Neural cell (in vitro differentiated cells): Measurements from ENCODE around the gene TAS2R41. TPM values are rescaled to one million over a fixed set of nuclear protein-coding genes. Genes with fewer than 3 reads are reported as not detected.

ENCODE experiments used
- H2AFZ ChIP-seq: fragments of 200-600, 300-800 bp; sonication (generic), shearing (Covaris generic); 2 replicates; pipeline ENCODE4 v1.6.0; 2014; ENCODE audit warnings: low read depth, mild to moderate bottlenecking, antibody characterized with exemption, low read length, moderate library complexity
- H3F3A ChIP-seq: fragments of 200-600 bp; shearing (Covaris generic); 2 replicates; pipeline ENCODE4 v1.6.1; 2016; ENCODE audit warnings: mild to moderate bottlenecking, moderate library complexity, mixed read lengths, antibody characterized with exemption, low read length; ENCODE audit not compliant: insufficient read depth, poor library complexity, severe bottlenecking
- H3K27ac ChIP-seq: fragments of 200-600, 300-800 bp; sonication (generic), shearing (Covaris generic); 2 replicates; pipeline ENCODE4 v1.5.1; 2014; ENCODE audit warnings: mild to moderate bottlenecking, low read length, moderate library complexity
- H3K27me3 ChIP-seq: fragments of 300-800, 200-600 bp; sonication (generic), shearing (Covaris generic); 2 replicates; pipeline ENCODE4 v1.6.0; 2014; ENCODE audit warnings: mild to moderate bottlenecking, low read depth, low read length, moderate library complexity; ENCODE audit not compliant: insufficient read depth
- H3K36me3 ChIP-seq: fragments of 300-800, 200-600 bp; sonication (generic), shearing (Covaris generic); 2 replicates; pipeline ENCODE4 v1.5.1; 2014; ENCODE audit warnings: mild to moderate bottlenecking, antibody characterized with exemption, low read length, moderate library complexity; ENCODE audit not compliant: insufficient read depth
- H3K4me2 ChIP-seq: fragments of 300-800, 200-600 bp; sonication (generic), shearing (Covaris generic); 2 replicates; pipeline ENCODE4 v1.6.0; 2014; ENCODE audit warnings: mild to moderate bottlenecking, low read length
- H3K4me3 ChIP-seq: fragments of 300-800, 200-600 bp; sonication (generic), shearing (Covaris generic); 2 replicates; pipeline ENCODE4 v1.5.1; 2014; ENCODE audit warnings: mild to moderate bottlenecking, low read length, moderate library complexity
- H3K79me2 ChIP-seq: fragments of 200-600 bp; shearing (Covaris generic); replicated peaks from 2 replicates; pipeline ENCODE4 v1.6.0; 2014; ENCODE audit warnings: mild to moderate bottlenecking, low read length, moderate library complexity; ENCODE audit not compliant: insufficient read depth
- H3K9ac ChIP-seq: fragments of 300-800, 200-600 bp; sonication (generic), shearing (Covaris generic); 2 replicates; pipeline ENCODE4 v1.6.1; 2016; ENCODE audit warnings: mild to moderate bottlenecking, low read length, mixed read lengths
- H3K9me2 ChIP-seq: fragments of 200-600 bp; shearing (Covaris generic); 2 replicates; pipeline ENCODE4 v1.6.1; 2016; ENCODE audit warnings: mild to moderate bottlenecking, low read length, mixed read lengths; ENCODE audit not compliant: insufficient read depth
- H3K9me3 ChIP-seq: fragments of 200-600, 300-800 bp; sonication (generic), shearing (Covaris generic); 2 replicates; pipeline ENCODE4 v1.6.1; 2016; ENCODE audit warnings: mild to moderate bottlenecking, mixed run types, low read length, moderate library complexity, mixed read lengths
- H4K20me1 ChIP-seq: fragments of 200-600 bp; shearing (Covaris generic); 2 replicates; pipeline ENCODE4 v1.6.1; 2016; ENCODE audit warnings: mild to moderate bottlenecking, mixed run types; ENCODE audit not compliant: insufficient read depth
- CTCF ChIP-seq: fragments of 450-650 bp; IDR thresholded peaks from 2 replicates; pipeline ENCODE4 v1.5.1; 2014; ENCODE audit warnings: antibody characterized with exemption, mild to moderate bottlenecking, moderate library complexity; ENCODE audit not compliant: poor library complexity, severe bottlenecking
- EP300 ChIP-seq: fragments of 450-650 bp; conservative IDR thresholded peaks from 2 replicates; pipeline ENCODE4 v1.6.1; 2014; ENCODE audit warnings: antibody characterized with exemption, mild to moderate bottlenecking, moderate library complexity; ENCODE audit not compliant: poor library complexity, severe bottlenecking
- EZH2 ChIP-seq: fragments of 200-600, 300-800 bp; shearing (Covaris generic), sonication (generic); IDR thresholded peaks from 2 replicates; pipeline ENCODE4 v1.6.1; 2014; ENCODE audit warnings: antibody characterized with exemption, low read length, borderline replicate concordance, mild to moderate bottlenecking; ENCODE audit not compliant: insufficient read depth, poor library complexity, severe bottlenecking
- MXI1 ChIP-seq: fragments of 450-650 bp; conservative IDR thresholded peaks from 2 replicates; pipeline ENCODE4 v1.6.1; 2014; ENCODE audit warnings: antibody characterized with exemption, mild to moderate bottlenecking; ENCODE audit not compliant: poor library complexity, severe bottlenecking
- POLR2AphosphoS5 ChIP-seq: IDR thresholded peaks from 2 replicates; pipeline ENCODE4 v1.6.1; 2012
- RAD21 ChIP-seq: fragments of 450-650 bp; conservative IDR thresholded peaks from 2 replicates; pipeline ENCODE4 v1.6.1; 2014; ENCODE audit warnings: antibody characterized with exemption, mild to moderate bottlenecking, moderate library complexity
- REST ChIP-seq: IDR thresholded peaks from 2 replicates; pipeline ENCODE4 v1.6.1; 2012; ENCODE audit warnings: borderline replicate concordance
- SMC3 ChIP-seq: fragments of 450-650 bp; conservative IDR thresholded peaks from 2 replicates; pipeline ENCODE4 v1.6.1; 2014; ENCODE audit warnings: antibody characterized with exemption, mild to moderate bottlenecking, moderate library complexity; ENCODE audit not compliant: poor library complexity
- TAF1 ChIP-seq: IDR thresholded peaks from 2 replicates; pipeline ENCODE4 v1.6.1; 2012; ENCODE audit warnings: low read depth
- polyA plus RNA-seq: library from polyadenylated mRNA; depleted of rRNA; stranded (reverse); fragments of >200 nt; gene quantifications from 2 replicates; pipeline ENCODE4 v1.2.3, GENCODE V29; 2014

The TAS2R41 gene
- polyA plus RNA-seq, 1 donor from 2014 or later: not detected

- Histone ChIP-seq H3K9ac (no peak overlapping the region), H3F3A (no peaks in the 10 kb centered on the region), H3K27me3 (no peaks in the 10 kb centered on the region), H3K27ac (no peak overlapping the region), H3K4me3 (no peak overlapping the region), H3K9me3 (no peaks in the 10 kb centered on the region), H3K79me2 (no peaks in the 10 kb centered on the region), H3K9me2 (no peaks in the 10 kb centered on the region), H3K36me3 (no peaks in the 10 kb centered on the region), H2AFZ (no peak overlapping the region), H4K20me1 (no peaks in the 10 kb centered on the region), H3K4me2 (no peak overlapping the region)
- TF ChIP-seq REST: no peak
- TF ChIP-seq CTCF: no peak
- no peak for TF ChIP-seq TAF1
- TF ChIP-seq POLR2AphosphoS5: no peak
- no peak for TF ChIP-seq SMC3
- TF ChIP-seq RAD21: no peak
- TF ChIP-seq MXI1: no peak
- TF ChIP-seq EP300: no peak
- no peak for TF ChIP-seq EZH2
Measured at GRCh38 chr7:143449793-143450192, 27.9 kb upstream of the TAS2R41 start.

GRCh38 chr7:143451122-143451521 is 26.6 kb upstream of the TAS2R41 start:
- no peaks in the 10 kb centered on the region for H3K36me3 ChIP-seq
- no peak overlapping the region for H3K4me3 ChIP-seq
- H3K9ac ChIP-seq: no peak overlapping the region
- no peaks in the 10 kb centered on the region for H3F3A ChIP-seq
- no peak overlapping the region for H3K4me2 ChIP-seq
- no peaks in the 10 kb centered on the region for H4K20me1 ChIP-seq
- no peaks in the 10 kb centered on the region for H3K27me3 ChIP-seq
- H3K9me2 ChIP-seq: no peaks in the 10 kb centered on the region
- no peak overlapping the region for H3K27ac ChIP-seq
- TF ChIP-seq EP300 (no peak), MXI1 (no peak), TAF1 (no peak), REST (no peak), RAD21 (no peak), SMC3 (no peak), POLR2AphosphoS5 (no peak), CTCF (no peak), EZH2 (no peak)
- no peaks in the 10 kb centered on the region for H3K9me3 ChIP-seq
- H3K79me2 ChIP-seq: no peaks in the 10 kb centered on the region
- H2AFZ ChIP-seq: no peak overlapping the region
